K562 (cell line): ENCODE measurements around the gene ERVFRD-1. TPM values are rescaled to one million over a fixed set of nuclear protein-coding genes. Genes with fewer than 3 reads are reported as not detected.

Source experiments
- ATAC-seq: fragments of 200-7000 bp; cut with Tn5 transposase; 3 replicates; pipeline ENCODE4 v1.9.1; 2020; ENCODE audit warnings: moderate library complexity
- BruUV-seq: library from RNA; stranded (reverse); fragments of 400-500 nt; replicated peaks from 2 replicates; lab custom pipeline; 2021; lab: Mats Ljungman, UMichigan
- CTCF ChIA-PET: fragments of 300-600 bp; formaldehyde crosslinking; extraction: SDS; loops from one replicate; lab custom pipeline; 2021; ENCODE audit warnings: low intra/inter-chr PET ratio; lab: Yijun Ruan, JAX
- POLR2A ChIA-PET: fragments of 300-600, 350-650 bp; sonication (Branson Sonifier 250); formaldehyde crosslinking; extraction: SDS; loops from one replicate; lab custom pipeline; 2021; ENCODE audit warnings: antibody characterized with exemption, inconsistent platforms; lab: Yijun Ruan, JAX
- DNase-seq, 4 experiments: peaks; one replicate each; pipeline versions ENCODE4 v3.0.0 to v3.0.0-alpha.2; 2011 to 2018; ENCODE audit warnings: low spot score in 3 of 4, mixed read lengths in 3 of 4; ENCODE audit errors: extremely low read depth in 1 of 4
- FAIRE-seq: peaks from 2 replicates; lab custom pipeline; 2011; peaks lifted over from hg19 to GRCh38; lab: Jason Lieb, UNC
- H2AFZ ChIP-seq: 2 replicates; pipeline ENCODE4 v1.6.0; 2011; ENCODE audit warnings: low read depth, low read length, control low read depth, inconsistent platforms
- H3K27ac ChIP-seq: fragments of 200-600 bp; 3 replicates; pipeline ENCODE4 v1.8.0; 2011; ENCODE audit warnings: low read depth, mild to moderate bottlenecking, control low read depth, inconsistent platforms, low read length, moderate library complexity, mixed read lengths; ENCODE audit errors: extremely low read depth
- H3K27me3 ChIP-seq, 2 experiments: fragments of 300-600 bp in 1 of 2; 2 replicates in 1 of 2; 3 replicates in 1 of 2; pipeline versions ENCODE4 v1.6.0 to v1.8.0; 2011; ENCODE audit warnings: inconsistent platforms in 2 of 2, low read length in 2 of 2, mild to moderate bottlenecking in 1 of 2, mixed read lengths in 1 of 2, moderate library complexity in 1 of 2; ENCODE audit not compliant: control insufficient read depth in 2 of 2, insufficient read depth in 2 of 2
- H3K36me3 ChIP-seq: fragments of 300-600 bp; 3 replicates; pipeline ENCODE4 v1.8.0; 2011; ENCODE audit warnings: mild to moderate bottlenecking, low read length, inconsistent platforms; ENCODE audit not compliant: control insufficient read depth, insufficient read depth
- H3K4me1 ChIP-seq, 2 experiments: fragments of 200-600 bp in 1 of 2; replicated peaks in 1 of 2; 2 replicates in 1 of 2; 3 replicates in 1 of 2; pipeline versions ENCODE4 v1.5.1 to v1.8.0; 2011; ENCODE audit warnings: inconsistent platforms in 2 of 2, low read length in 2 of 2, mild to moderate bottlenecking in 1 of 2, mixed read lengths in 1 of 2, moderate library complexity in 1 of 2; ENCODE audit not compliant: control insufficient read depth in 2 of 2, insufficient read depth in 2 of 2
- H3K4me2 ChIP-seq: 2 replicates; pipeline ENCODE4 v1.6.1; 2011; ENCODE audit warnings: low read length, control low read depth, inconsistent platforms, mixed read lengths; ENCODE audit not compliant: insufficient read depth
- H3K4me3 ChIP-seq: fragments of 200-600 bp; sonication (generic), shearing (Covaris generic); 2 replicates; pipeline ENCODE4 v1.5.1; 2016; ENCODE audit warnings: control low read depth, inconsistent platforms
- H3K79me2 ChIP-seq: fragments of 200-600 bp; 3 replicates; pipeline ENCODE4 v1.8.0; 2011; ENCODE audit warnings: low read length, inconsistent platforms; ENCODE audit not compliant: control insufficient read depth, insufficient read depth
- H3K9ac ChIP-seq, 2 experiments: 2 replicates each; pipeline versions ENCODE4 v1.6.0 to v1.6.1; 2011; ENCODE audit warnings: low read depth in 2 of 2, low read length in 2 of 2, control low read depth in 1 of 2, inconsistent platforms in 1 of 2, mild to moderate bottlenecking in 1 of 2, mixed read lengths in 1 of 2; ENCODE audit not compliant: insufficient read depth in 1 of 2
- H3K9me1 ChIP-seq: one replicate; pipeline ENCODE4 v1.6.0; 2011; ENCODE audit warnings: inconsistent platforms, mild to moderate bottlenecking, low read length, moderate library complexity; ENCODE audit not compliant: control insufficient read depth, insufficient read depth
- H3K9me3 ChIP-seq: replicated peaks from 2 replicates; pipeline ENCODE4 v1.5.1; 2011; ENCODE audit warnings: low read depth, low read length, inconsistent platforms; ENCODE audit not compliant: control insufficient read depth, insufficient read depth
- H4K20me1 ChIP-seq: replicated peaks from 2 replicates; pipeline ENCODE4 v1.6.1; 2011; ENCODE audit warnings: low read length, inconsistent platforms, mixed read lengths; ENCODE audit not compliant: control insufficient read depth, insufficient read depth
- ATF4 ChIP-seq: fragments of 450-650 bp; formaldehyde crosslinking; IDR thresholded peaks from 2 replicates; pipeline ENCODE4 v1.4.0; 2022; ENCODE audit warnings: mild to moderate bottlenecking, moderate library complexity
- BRF2 ChIP-seq: IDR thresholded peaks from 3 replicates; pipeline ENCODE4 v1.6.1; 2011; ENCODE audit warnings: borderline replicate concordance, mild to moderate bottlenecking; ENCODE audit not compliant: insufficient read length, insufficient read depth
- EWSR1 ChIP-seq: fragments of 450-650 bp; IDR thresholded peaks from 2 replicates; pipeline ENCODE4 v1.6.1; 2018; ENCODE audit warnings: borderline replicate concordance, mild to moderate bottlenecking, low read depth, moderate library complexity; ENCODE audit not compliant: partially characterized antibody
- FOS ChIP-seq: IDR thresholded peaks from 3 replicates; pipeline ENCODE4 v1.6.1; 2011; ENCODE audit not compliant: insufficient read length; ENCODE audit errors: extremely low read depth
- MNT ChIP-seq, 2 experiments: fragments of 450-650 bp; conservative IDR thresholded peaks; 2 replicates each; pipeline ENCODE4 v1.6.1; 2017; ENCODE audit warnings: mild to moderate bottlenecking in 2 of 2, moderate library complexity in 2 of 2
- NFIX ChIP-seq: fragments of 250-450 bp; sonication (Bioruptor Pico); IDR thresholded peaks from 2 replicates; pipeline ENCODE4 v1.4.0; 2020; ENCODE audit warnings: low read depth, mild to moderate bottlenecking, moderate library complexity
- RBM22 ChIP-seq: fragments of 200-400 bp; formaldehyde crosslinking; IDR thresholded peaks from 2 replicates; pipeline ENCODE4 v1.6.1; 2018; ENCODE audit warnings: low read length, low read depth; ENCODE audit not compliant: poor library complexity, severe bottlenecking
- STAT5B ChIP-seq: fragments of 250-450 bp; sonication (Bioruptor Pico); IDR thresholded peaks from 2 replicates; pipeline ENCODE4 v1.8.0; 2021; ENCODE audit warnings: mild to moderate bottlenecking, inconsistent platforms
- XRCC5 ChIP-seq: fragments of 200-400 bp; formaldehyde crosslinking; IDR thresholded peaks from 2 replicates; pipeline ENCODE4 v1.6.1; 2017; ENCODE audit warnings: low read depth, mild to moderate bottlenecking, low read length
- whole genome bisulfite sequencing: fragments of 100-300 bp; shearing (Covaris generic); methylation state at CpG from one replicate; pipeline ENCODE4 v1.1.6; 2016; ENCODE audit warnings: low coverage, mixed read lengths; ENCODE audit not compliant: insufficient coverage; ENCODE audit errors: missing lambda C conversion rate; 5-methylcytosine and 5-hydroxymethylcytosine counted together
- in situ Hi-C: fragments of 300-500 bp; cut with MboI; formaldehyde crosslinking; loops from 4 replicates; pipeline ENCODE4 v1.15.0; 2018; ENCODE audit warnings: inconsistent platforms, mixed read lengths
- intact Hi-C: fragments of 100-400 bp; cut with micrococcal nuclease; formaldehyde crosslinking; loops from 2 replicates; pipeline ENCODE4 v1.14.2; 2022
- polyA plus RNA-seq, 8 experiments: library from polyadenylated mRNA; depleted of rRNA in 4 of 8; stranded (reverse) in 5 of 8; unstranded in 3 of 8; fragments of >200 nt; fragmentation: Nextera tagmentation in 2 of 8; fragmentation: Illumina TruSeq in 1 of 8; extraction: Ambion mirVana in 2 of 8; extraction: Trizol in 1 of 8; gene quantifications; 2 replicates each; pipeline versions ENCODE4 v1.2.1 to v1.2.3, GENCODE V29; 2011 to 2014; ENCODE audit warnings: inconsistent platforms in 1 of 8, missing spikeins in 1 of 8
- total RNA-seq, 7 experiments: library from RNA; depleted of rRNA in 6 of 7; stranded (reverse); fragments of >200 nt in 6 of 7; fragmentation: Illumina TruSeq in 2 of 7; extraction: Trizol in 2 of 7; gene quantifications; 2 replicates each; pipeline versions ENCODE4 v1.2.1 to v1.2.3, GENCODE V29; 2011 to 2021; ENCODE audit warnings: low replicate concordance in 1 of 7
- TF ChIP-seq, protein P1 (sequence below): fragments of 250-450 bp; sonication (Bioruptor Pico); IDR thresholded peaks from 2 replicates; pipeline ENCODE4 v1.5.0; 2021; ENCODE audit warnings: mild to moderate bottlenecking, borderline replicate concordance
- TF ChIP-seq, protein P2 (sequence below): fragments of 200-800 bp; sonication (Bioruptor generic); IDR thresholded peaks from 2 replicates; pipeline ENCODE4 v1.6.1; 2017; ENCODE audit warnings: missing genetic modification characterization, missing compliant biosample characterization

Gene ERVFRD-1
- total and polyA plus RNA-seq, 9 of the 15 experiments (the other 6 are each of a cell fraction or from before 2014, with no cell fraction given): 0.05 to 0.14 (median 0.09) TPM; not detected in 2

GRCh38 chr6:11098004-11098403 is 13.5 kb downstream of the ERVFRD-1 start:
- Histone ChIP-seq H3K4me3 (no peak overlapping the region), H3K79me2 (peaks cover 82% of the 10 kb centered on the region), H4K20me1 (no peaks in the 10 kb centered on the region), H2AFZ (no peak overlapping the region), H3K4me2 (no peak overlapping the region), H3K9me1 (no peaks in the 10 kb centered on the region), H3K27ac (no peak overlapping the region; the same call in 2 of the 3 replicates), H3K27me3 (no peaks in the 10 kb centered on the region), H3K36me3 (peaks cover 7% of the 10 kb centered on the region; the same call in 1 of the 3 replicates), H3K4me1 (peaks cover 8 to 15% of the 10 kb centered on the region in 2 experiments), H3K9me3 (no peaks in the 10 kb centered on the region), H3K9ac (no peak overlapping the region)
- intact Hi-C loops: loop anchor here (5.0 kb wide), 1 partner anchor 44 kb away; no protein-coding TSS in a partner anchor
- POLR2A ChIA-PET: interaction anchor here (0.6 to 1.1 kb wide), 3 partner anchors 8 to 432 kb away, joined by 3 to 5 read pairs (median 3); no protein-coding TSS in a partner anchor
- TF ChIP-seq BRF2 (no peak), RBM22 (no peak), NFIX (CRISPR knock-in tag) (no peak), ATF4 (no peak), STAT5B (CRISPR knock-in tag) (no peak), XRCC5 (no peak), EWSR1 (no peak), FOS (no peak), MNT (conservative IDR thresholded peaks at IDR 0.05) (no peak)
- TF ChIP-seq, protein P1, sequence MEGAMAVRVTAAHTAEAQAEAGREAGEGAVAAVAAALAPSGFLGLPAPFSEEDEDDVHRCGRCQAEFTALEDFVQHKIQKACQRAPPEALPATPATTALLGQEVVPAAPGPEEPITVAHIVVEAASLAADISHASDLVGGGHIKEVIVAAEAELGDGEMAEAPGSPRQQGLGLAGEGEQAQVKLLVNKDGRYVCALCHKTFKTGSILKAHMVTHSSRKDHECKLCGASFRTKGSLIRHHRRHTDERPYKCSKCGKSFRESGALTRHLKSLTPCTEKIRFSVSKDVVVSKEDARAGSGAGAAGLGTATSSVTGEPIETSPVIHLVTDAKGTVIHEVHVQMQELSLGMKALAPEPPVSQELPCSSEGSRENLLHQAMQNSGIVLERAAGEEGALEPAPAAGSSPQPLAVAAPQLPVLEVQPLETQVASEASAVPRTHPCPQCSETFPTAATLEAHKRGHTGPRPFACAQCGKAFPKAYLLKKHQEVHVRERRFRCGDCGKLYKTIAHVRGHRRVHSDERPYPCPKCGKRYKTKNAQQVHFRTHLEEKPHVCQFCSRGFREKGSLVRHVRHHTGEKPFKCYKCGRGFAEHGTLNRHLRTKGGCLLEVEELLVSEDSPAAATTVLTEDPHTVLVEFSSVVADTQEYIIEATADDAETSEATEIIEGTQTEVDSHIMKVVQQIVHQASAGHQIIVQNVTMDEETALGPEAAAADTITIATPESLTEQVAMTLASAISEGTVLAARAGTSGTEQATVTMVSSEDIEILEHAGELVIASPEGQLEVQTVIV (CRISPR knock-in tag): no peak
- TF ChIP-seq, protein P2, sequence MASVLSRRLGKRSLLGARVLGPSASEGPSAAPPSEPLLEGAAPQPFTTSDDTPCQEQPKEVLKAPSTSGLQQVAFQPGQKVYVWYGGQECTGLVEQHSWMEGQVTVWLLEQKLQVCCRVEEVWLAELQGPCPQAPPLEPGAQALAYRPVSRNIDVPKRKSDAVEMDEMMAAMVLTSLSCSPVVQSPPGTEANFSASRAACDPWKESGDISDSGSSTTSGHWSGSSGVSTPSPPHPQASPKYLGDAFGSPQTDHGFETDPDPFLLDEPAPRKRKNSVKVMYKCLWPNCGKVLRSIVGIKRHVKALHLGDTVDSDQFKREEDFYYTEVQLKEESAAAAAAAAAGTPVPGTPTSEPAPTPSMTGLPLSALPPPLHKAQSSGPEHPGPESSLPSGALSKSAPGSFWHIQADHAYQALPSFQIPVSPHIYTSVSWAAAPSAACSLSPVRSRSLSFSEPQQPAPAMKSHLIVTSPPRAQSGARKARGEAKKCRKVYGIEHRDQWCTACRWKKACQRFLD (CRISPR knock-in tag): no peak
- no TSS peak for BruUV-seq
- no peak for ATAC-seq
- in situ Hi-C loops: no loop called here
- 88% methylated on average over 1 of the region's 1 CpG for WGBS
- DNase-seq: no peak
- CTCF ChIA-PET: interaction anchor here (0.6 kb wide), 1 partner anchor 34 kb away, joined by 5 read pairs; no protein-coding TSS in a partner anchor
- FAIRE-seq: no peak
